Effector memory CD8-positive, alpha-beta T cell (primary cell): ENCODE measurements around the gene NHLRC4.

Experiments used
- ATAC-seq: fragments of 150-1000 bp; cut with Tn5 transposase; replicated peaks from 2 replicates; pipeline ENCODE4 v1.10.0; 2021; ENCODE audit warnings: mild to moderate bottlenecking, moderate library complexity
- DNase-seq, 3 experiments: peaks; one replicate each; pipeline ENCODE4 v3.0.0; 2021
- H3K27ac Mint-ChIP-seq, 2 donors: one replicate each; pipeline ENCODE4 v1.8.0; 2022; ENCODE audit warnings: mild to moderate bottlenecking in 2 of 2, mixed read lengths in 2 of 2, moderate library complexity in 2 of 2
- H3K27me3 Mint-ChIP-seq, 2 donors: one replicate each; pipeline ENCODE4 v1.8.0; 2022; ENCODE audit warnings: mixed read lengths in 2 of 2
- H3K36me3 Mint-ChIP-seq: one replicate; pipeline ENCODE4 v1.8.0; 2022; ENCODE audit warnings: mild to moderate bottlenecking, moderate library complexity, mixed read lengths; ENCODE audit not compliant: insufficient read depth
- H3K4me1 Mint-ChIP-seq, 2 donors: one replicate each; pipeline ENCODE4 v1.8.0; 2022; ENCODE audit warnings: low read depth in 2 of 2, mixed read lengths in 2 of 2
- H3K4me3 Mint-ChIP-seq, 2 donors: one replicate each; pipeline ENCODE4 v1.8.0; 2022; ENCODE audit warnings: mild to moderate bottlenecking in 2 of 2, mixed read lengths in 2 of 2, moderate library complexity in 2 of 2
- H3K9me3 Mint-ChIP-seq, 2 donors: one replicate each; pipeline ENCODE4 v1.8.0; 2022; ENCODE audit warnings: mixed read lengths in 2 of 2
- total RNA-seq, 9 experiments: gene quantifications; one replicate each; lab custom pipeline; 2026; lab: John Stamatoyannopoulos, UW

The NHLRC4 gene
- total RNA-seq = 0 to 1.5 (median 0.46) reads per million in 9 experiments

GRCh38 chr16:566475-567372 is at the start of gene NHLRC4:
Gene NHLRC4 (plus strand): TSS chr16:567005. CDS start chr16:568048, 1,043 bp downstream.
- peak within 1 kb of the TSS; percentile 61 to 67 for H3K4me3 Mint-ChIP-seq
- H3K4me1 Mint-ChIP-seq = peaks cover 22 to 29% of the 10 kb centered on the region in 2 donors
- H3K27ac Mint-ChIP-seq = peak within 1 kb of the TSS; percentile 46 to 77
- no peaks in the 10 kb centered on the region for H3K27me3 Mint-ChIP-seq
- H3K9me3 Mint-ChIP-seq = no peaks in the 10 kb centered on the region
- ATAC-seq = peak; percentile 34
- H3K36me3 Mint-ChIP-seq = peaks cover 22% of the 10 kb centered on the region
- peak in 2 of 3 experiments; percentile 32 to 33 for DNase-seq

GRCh38 chr16:518858-519257 is 47.9 kb upstream of the NHLRC4 start:
- Mint-ChIP-seq H3K4me1 (no peaks in the 10 kb centered on the region), H3K27me3 (no peaks in the 10 kb centered on the region), H3K4me3 (no peak overlapping the region), H3K27ac (no peak overlapping the region), H3K36me3 (peaks cover 11% of the 10 kb centered on the region), H3K9me3 (no peaks in the 10 kb centered on the region)
- DNase-seq (no peak), ATAC-seq (no peak)

- DNase-seq (no peak), ATAC-seq (no peak)
- H3K27me3 Mint-ChIP-seq = no peaks in the 10 kb centered on the region
- no peaks in the 10 kb centered on the region for H3K9me3 Mint-ChIP-seq
- H3K27ac Mint-ChIP-seq = no peak overlapping the region
- H3K36me3 Mint-ChIP-seq = peaks cover 14% of the 10 kb centered on the region
- no peak overlapping the region for H3K4me3 Mint-ChIP-seq
- peaks cover 0 to 3% of the 10 kb centered on the region in 2 donors for H3K4me1 Mint-ChIP-seq
These were observed 47.4 kb upstream of the NHLRC4 start for GRCh38 chr16:519425-519824.

GRCh38 chr16:519841-520687 is 46.7 kb upstream of the NHLRC4 start:
- ATAC-seq = no peak
- Mint-ChIP-seq H3K4me3 (no peak overlapping the region), H3K9me3 (no peaks in the 10 kb centered on the region), H3K4me1 (peaks cover under 1 to 3% of the 10 kb centered on the region in 2 donors), H3K27me3 (no peaks in the 10 kb centered on the region), H3K36me3 (peaks cover 18% of the 10 kb centered on the region), H3K27ac (no peak overlapping the region)
- DNase-seq = no peak

GRCh38 chr16:520847-521246 is 46.0 kb upstream of the NHLRC4 start:
- peaks cover 18% of the 10 kb centered on the region for H3K36me3 Mint-ChIP-seq
- no peak overlapping the region for H3K27ac Mint-ChIP-seq
- H3K9me3 Mint-ChIP-seq = no peaks in the 10 kb centered on the region
- DNase-seq (no peak), ATAC-seq (no peak)
- no peaks in the 10 kb centered on the region for H3K27me3 Mint-ChIP-seq
- H3K4me1 Mint-ChIP-seq = peaks cover 8 to 10% of the 10 kb centered on the region in 2 donors
- no peak overlapping the region for H3K4me3 Mint-ChIP-seq

- peaks cover 18% of the 10 kb centered on the region for H3K36me3 Mint-ChIP-seq
These were observed 45.2 kb upstream of the NHLRC4 start for GRCh38 chr16:521381-522210.

GRCh38 chr16:522320-523096 is 44.3 kb upstream of the NHLRC4 start:
- H3K4me1 Mint-ChIP-seq = peaks cover 14 to 16% of the 10 kb centered on the region in 2 donors
- H3K36me3 Mint-ChIP-seq = peaks cover 18% of the 10 kb centered on the region
- no peak overlapping the region for H3K4me3 Mint-ChIP-seq
- no peak overlapping the region for H3K27ac Mint-ChIP-seq
- DNase-seq = no peak
- no peak for ATAC-seq
- H3K9me3 Mint-ChIP-seq = no peaks in the 10 kb centered on the region
- no peaks in the 10 kb centered on the region for H3K27me3 Mint-ChIP-seq

More at GRCh38 chr16:521381-522210, 45.2 kb upstream of the NHLRC4 start:
- Mint-ChIP-seq H3K4me3 (no peak overlapping the region), H3K9me3 (no peaks in the 10 kb centered on the region), H3K4me1 (peaks cover 12 to 15% of the 10 kb centered on the region in 2 donors), H3K27me3 (no peaks in the 10 kb centered on the region), H3K27ac (no peak overlapping the region)
- DNase-seq (no peak), ATAC-seq (no peak)

- peaks cover 18% of the 10 kb centered on the region for H3K36me3 Mint-ChIP-seq
- no peaks in the 10 kb centered on the region for H3K9me3 Mint-ChIP-seq
- no peaks in the 10 kb centered on the region for H3K27me3 Mint-ChIP-seq
- DNase-seq (no peak), ATAC-seq (no peak)
- peak overlapping the region; percentile 52 to 70 for H3K27ac Mint-ChIP-seq
- H3K4me3 Mint-ChIP-seq = no peak overlapping the region
- peaks cover 14 to 16% of the 10 kb centered on the region in 2 donors for H3K4me1 Mint-ChIP-seq
These were observed 43.6 kb upstream of the NHLRC4 start for GRCh38 chr16:523097-523741.

GRCh38 chr16:524274-525040 is 42.3 kb upstream of the NHLRC4 start:
- Mint-ChIP-seq H3K36me3 (peaks cover 21% of the 10 kb centered on the region), H3K27ac (peak overlapping the region; percentile 52 to 89), H3K4me1 (peaks cover 23 to 24% of the 10 kb centered on the region in 2 donors), H3K9me3 (no peaks in the 10 kb centered on the region), H3K4me3 (peak overlapping the region in 1 of 2 donors; percentile 74), H3K27me3 (no peaks in the 10 kb centered on the region)
- ATAC-seq (no peak), DNase-seq (no peak)

GRCh38 chr16:525123-525519 is 41.7 kb upstream of the NHLRC4 start:
- no peak for DNase-seq
- H3K27ac Mint-ChIP-seq = peak overlapping the region; percentile 89 to 92
- no peak for ATAC-seq
- peaks cover 21% of the 10 kb centered on the region for H3K36me3 Mint-ChIP-seq
- H3K4me1 Mint-ChIP-seq = peaks cover 26 to 28% of the 10 kb centered on the region in 2 donors
- peak overlapping the region; percentile 74 to 78 for H3K4me3 Mint-ChIP-seq
- no peaks in the 10 kb centered on the region for H3K9me3 Mint-ChIP-seq
- no peaks in the 10 kb centered on the region for H3K27me3 Mint-ChIP-seq

- Mint-ChIP-seq H3K27ac (peak overlapping the region; percentile 89 to 92), H3K4me3 (peak overlapping the region; percentile 74 to 78), H3K4me1 (peaks cover 30 to 34% of the 10 kb centered on the region in 2 donors), H3K9me3 (no peaks in the 10 kb centered on the region), H3K36me3 (peaks cover 25% of the 10 kb centered on the region), H3K27me3 (no peaks in the 10 kb centered on the region)
- DNase-seq (peak; percentile 30 to 45 (median 38)), ATAC-seq (peak; percentile 21)
These were observed 41.2 kb upstream of the NHLRC4 start for GRCh38 chr16:525520-526180.
